HEK293 (cell line): ENCODE results near the gene ARHGAP22.

Experiments
- CTCF ChIA-PET: fragments of 350-600 bp; formaldehyde crosslinking; extraction: SDS; loops from one replicate; lab custom pipeline; 2021; ENCODE audit warnings: antibody characterized with exemption; lab: Yijun Ruan, JAX
- POLR2A ChIA-PET: fragments of 300-600 bp; formaldehyde crosslinking; extraction: SDS; loops from one replicate; lab custom pipeline; 2020; ENCODE audit warnings: antibody characterized with exemption, inconsistent platforms; lab: Yijun Ruan, JAX
- H3K27ac ChIP-seq: fragments of 200-500 bp; sonication (Bioruptor generic); 2 replicates; pipeline ENCODE4 v1.5.1; 2014; ENCODE audit warnings: low read depth, low read length, control low read depth, inconsistent platforms; ENCODE audit errors: extremely low read depth
- H3K36me3 ChIP-seq, 2 experiments: fragments of 200-500 bp in 1 of 2; sonication (Bioruptor generic) in 1 of 2; 1 replicate in 1 of 2; 2 replicates in 1 of 2; pipeline ENCODE4 v1.5.1; 2014 to 2017; ENCODE audit warnings: inconsistent platforms in 2 of 2, low read length in 2 of 2; ENCODE audit not compliant: control insufficient read depth in 2 of 2, insufficient read depth in 1 of 2
- H3K4me1 ChIP-seq: fragments of 200-500 bp; sonication (Bioruptor generic); 2 replicates; pipeline ENCODE4 v1.5.1; 2014; ENCODE audit warnings: mild to moderate bottlenecking, low read length, inconsistent platforms; ENCODE audit not compliant: control insufficient read depth, insufficient read depth
- H3K4me3 ChIP-seq: 2 replicates; pipeline ENCODE4 v1.5.1; 2011; ENCODE audit warnings: low read depth, mild to moderate bottlenecking, control low read depth, low read length, moderate library complexity
- H3K9me3 ChIP-seq: fragments of 200-500 bp; sonication (Bioruptor generic); 2 replicates; pipeline ENCODE4 v1.5.1; 2014; ENCODE audit warnings: low read depth, low read length, inconsistent platforms; ENCODE audit not compliant: control insufficient read depth, insufficient read depth
- PRDM1 ChIP-seq: fragments of 450-650 bp; formaldehyde crosslinking; IDR thresholded peaks from 2 replicates; pipeline ENCODE4; 2016; ENCODE audit warnings: missing biosample characterization, missing genetic modification characterization
- SALL2 ChIP-seq: fragments of 450-650 bp; formaldehyde crosslinking; IDR thresholded peaks from 2 replicates; pipeline ENCODE4 v1.5.0; 2017; ENCODE audit warnings: missing biosample characterization, mild to moderate bottlenecking, missing genetic modification characterization, borderline replicate concordance
- WT1 ChIP-seq: fragments of 450-650 bp; formaldehyde crosslinking; IDR thresholded peaks from 2 replicates; pipeline ENCODE4 v1.5.1; 2016; ENCODE audit warnings: missing biosample characterization, missing genetic modification characterization
- YY1 ChIP-seq: fragments of 450-650 bp; formaldehyde crosslinking; IDR thresholded peaks from 2 replicates; pipeline ENCODE4 v1.5.1; 2018; ENCODE audit warnings: missing biosample characterization, missing genetic modification characterization
- YY2 ChIP-seq: fragments of 450-650 bp; formaldehyde crosslinking; IDR thresholded peaks from 2 replicates; pipeline ENCODE4 v1.5.1; 2016; ENCODE audit warnings: missing biosample characterization, missing genetic modification characterization
- ZBTB20 ChIP-seq: fragments of 450-650 bp; formaldehyde crosslinking; IDR thresholded peaks from 2 replicates; pipeline ENCODE4 v1.5.1; 2016; ENCODE audit warnings: missing biosample characterization, missing genetic modification characterization
- ZEB2 ChIP-seq: fragments of 450-650 bp; formaldehyde crosslinking; IDR thresholded peaks from 2 replicates; pipeline ENCODE4 v1.5.1; 2016; ENCODE audit warnings: missing biosample characterization, missing genetic modification characterization
- ZFP41 ChIP-seq: fragments of 450-650 bp; formaldehyde crosslinking; IDR thresholded peaks from 2 replicates; pipeline ENCODE4 v1.5.1; 2016; ENCODE audit warnings: missing biosample characterization, missing genetic modification characterization, borderline replicate concordance
- ZFP69B ChIP-seq: fragments of 450-650 bp; formaldehyde crosslinking; IDR thresholded peaks from 2 replicates; pipeline ENCODE4 v1.5.1; 2016; ENCODE audit warnings: missing biosample characterization, missing genetic modification characterization
- ZNF16 ChIP-seq: fragments of 450-650 bp; formaldehyde crosslinking; IDR thresholded peaks from 2 replicates; pipeline ENCODE4 v1.5.1; 2016; ENCODE audit warnings: low read depth, missing biosample characterization, missing genetic modification characterization
- ZNF169 ChIP-seq: fragments of 450-650 bp; formaldehyde crosslinking; IDR thresholded peaks from 2 replicates; pipeline ENCODE4 v1.5.1; 2016; ENCODE audit warnings: missing biosample characterization, missing genetic modification characterization
- ZNF211 ChIP-seq: fragments of 450-650 bp; formaldehyde crosslinking; IDR thresholded peaks from 2 replicates; pipeline ENCODE4 v1.5.1; 2016; ENCODE audit warnings: low read depth, missing biosample characterization, missing genetic modification characterization
- ZNF221 ChIP-seq: fragments of 450-650 bp; formaldehyde crosslinking; IDR thresholded peaks from 2 replicates; pipeline ENCODE4 v1.5.1; 2017; ENCODE audit warnings: missing biosample characterization, missing genetic modification characterization, borderline replicate concordance
- ZNF26 ChIP-seq: fragments of 450-650 bp; formaldehyde crosslinking; IDR thresholded peaks from 2 replicates; pipeline ENCODE4 v1.5.1; 2016; ENCODE audit warnings: missing biosample characterization, missing genetic modification characterization
- ZNF473 ChIP-seq: fragments of 450-650 bp; formaldehyde crosslinking; IDR thresholded peaks from 2 replicates; pipeline ENCODE4 v1.5.1; 2017; ENCODE audit warnings: missing biosample characterization, missing genetic modification characterization
- ZNF48 ChIP-seq: fragments of 450-650 bp; formaldehyde crosslinking; IDR thresholded peaks from 2 replicates; pipeline ENCODE4 v1.5.1; 2016; ENCODE audit warnings: missing biosample characterization, missing genetic modification characterization
- ZNF596 ChIP-seq: fragments of 450-650 bp; IDR thresholded peaks from 2 replicates; pipeline ENCODE4 v1.5.0; 2018; ENCODE audit warnings: missing biosample characterization, mild to moderate bottlenecking, missing genetic modification characterization, moderate library complexity
- ZNF629 ChIP-seq: fragments of 450-650 bp; formaldehyde crosslinking; IDR thresholded peaks from 2 replicates; pipeline ENCODE4 v1.5.1; 2017; ENCODE audit warnings: missing biosample characterization, missing genetic modification characterization
- ZNF830 ChIP-seq: fragments of 450-650 bp; IDR thresholded peaks from 2 replicates; pipeline ENCODE4 v1.5.0; 2018; ENCODE audit warnings: missing biosample characterization, missing genetic modification characterization, low read depth, mild to moderate bottlenecking, moderate library complexity
- TF ChIP-seq, protein P1 (sequence below): fragments of 450-650 bp; formaldehyde crosslinking; IDR thresholded peaks from 2 replicates; pipeline ENCODE4 v1.5.1; 2016; ENCODE audit warnings: missing biosample characterization, missing genetic modification characterization
- TF ChIP-seq, protein P2 (sequence below): fragments of 450-650 bp; formaldehyde crosslinking; IDR thresholded peaks from 2 replicates; pipeline ENCODE4 v1.5.1; 2016; ENCODE audit warnings: missing biosample characterization, missing genetic modification characterization
- TF ChIP-seq, protein P3 (sequence below): fragments of 450-650 bp; formaldehyde crosslinking; IDR thresholded peaks from 2 replicates; pipeline ENCODE4 v1.5.1; 2017; ENCODE audit warnings: missing biosample characterization, mild to moderate bottlenecking, missing genetic modification characterization, moderate library complexity

ARHGAP22 gene

GRCh38 chr10:48639632-48640031, 34.8 kb upstream of the ARHGAP22 start:
- CTCF ChIA-PET, result interaction anchor here (0.7 to 1.5 kb wide), 3 partner anchors 16 to 143 kb away, joined by 3 to 4 read pairs (median 3); no protein-coding TSS in a partner anchor

GRCh38 chr10:48638739-48639527, 34.1 kb upstream of the ARHGAP22 start:
- no peak overlapping the region for H3K4me3 ChIP-seq
- ChIA-PET CTCF (interaction anchor here (0.6 to 4.8 kb wide), 2 partner anchors 17 to 763 kb away, joined by 3 to 33 read pairs; no protein-coding TSS in a partner anchor), POLR2A (no interaction called here)
- H3K4me1 ChIP-seq, result no peaks in the 10 kb centered on the region
- no peak overlapping the region for H3K27ac ChIP-seq
- H3K9me3 ChIP-seq, result no peaks in the 10 kb centered on the region
- TF ChIP-seq WT1 (tag by site-specific recombination), result no peak
- TF ChIP-seq ZFP41, result no peak
- no peak for TF ChIP-seq YY2 (tag by site-specific recombination)
- no peak for TF ChIP-seq ZNF211 (tag by site-specific recombination)
- TF ChIP-seq, protein P1, sequence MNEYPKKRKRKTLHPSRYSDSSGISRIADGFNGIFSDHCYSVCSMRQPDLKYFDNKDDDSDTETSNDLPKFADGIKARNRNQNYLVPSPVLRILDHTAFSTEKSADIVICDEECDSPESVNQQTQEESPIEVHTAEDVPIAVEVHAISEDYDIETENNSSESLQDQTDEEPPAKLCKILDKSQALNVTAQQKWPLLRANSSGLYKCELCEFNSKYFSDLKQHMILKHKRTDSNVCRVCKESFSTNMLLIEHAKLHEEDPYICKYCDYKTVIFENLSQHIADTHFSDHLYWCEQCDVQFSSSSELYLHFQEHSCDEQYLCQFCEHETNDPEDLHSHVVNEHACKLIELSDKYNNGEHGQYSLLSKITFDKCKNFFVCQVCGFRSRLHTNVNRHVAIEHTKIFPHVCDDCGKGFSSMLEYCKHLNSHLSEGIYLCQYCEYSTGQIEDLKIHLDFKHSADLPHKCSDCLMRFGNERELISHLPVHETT (tag by site-specific recombination), result no peak
- no peak for TF ChIP-seq ZNF830 (tag by site-specific recombination)
- TF ChIP-seq SALL2, result no peak
- no peak for TF ChIP-seq ZNF26 (tag by site-specific recombination)
- no peak for TF ChIP-seq ZNF473 (tag by site-specific recombination)
- no peak for TF ChIP-seq ZNF596 (tag by site-specific recombination)
- no peak for TF ChIP-seq ZFP69B
- TF ChIP-seq ZNF169, result no peak
- no peak for TF ChIP-seq ZBTB20 (tag by site-specific recombination)
- TF ChIP-seq, protein P2, sequence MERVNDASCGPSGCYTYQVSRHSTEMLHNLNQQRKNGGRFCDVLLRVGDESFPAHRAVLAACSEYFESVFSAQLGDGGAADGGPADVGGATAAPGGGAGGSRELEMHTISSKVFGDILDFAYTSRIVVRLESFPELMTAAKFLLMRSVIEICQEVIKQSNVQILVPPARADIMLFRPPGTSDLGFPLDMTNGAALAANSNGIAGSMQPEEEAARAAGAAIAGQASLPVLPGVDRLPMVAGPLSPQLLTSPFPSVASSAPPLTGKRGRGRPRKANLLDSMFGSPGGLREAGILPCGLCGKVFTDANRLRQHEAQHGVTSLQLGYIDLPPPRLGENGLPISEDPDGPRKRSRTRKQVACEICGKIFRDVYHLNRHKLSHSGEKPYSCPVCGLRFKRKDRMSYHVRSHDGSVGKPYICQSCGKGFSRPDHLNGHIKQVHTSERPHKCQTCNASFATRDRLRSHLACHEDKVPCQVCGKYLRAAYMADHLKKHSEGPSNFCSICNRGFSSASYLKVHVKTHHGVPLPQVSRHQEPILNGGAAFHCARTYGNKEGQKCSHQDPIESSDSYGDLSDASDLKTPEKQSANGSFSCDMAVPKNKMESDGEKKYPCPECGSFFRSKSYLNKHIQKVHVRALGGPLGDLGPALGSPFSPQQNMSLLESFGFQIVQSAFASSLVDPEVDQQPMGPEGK (tag by site-specific recombination), result no peak
- no peak for TF ChIP-seq ZEB2 (tag by site-specific recombination)
- H3K36me3 ChIP-seq, result no peaks in the 10 kb centered on the region

More at GRCh38 chr10:48639632-48640031, 34.8 kb upstream of the ARHGAP22 start:
- no peaks in the 10 kb centered on the region for H3K36me3 ChIP-seq
- POLR2A ChIA-PET, result no interaction called here
- H3K9me3 ChIP-seq, result no peaks in the 10 kb centered on the region
- no peaks in the 10 kb centered on the region for H3K4me1 ChIP-seq
- H3K4me3 ChIP-seq, result no peak overlapping the region
- TF ChIP-seq ZNF48 (tag by site-specific recombination) (no peak), ZNF221 (tag by site-specific recombination) (no peak), ZNF16 (no peak), PRDM1 (tag by site-specific recombination) (no peak), YY1 (tag by site-specific recombination) (no peak), ZNF629 (tag by site-specific recombination) (no peak)
- TF ChIP-seq, protein P3, sequence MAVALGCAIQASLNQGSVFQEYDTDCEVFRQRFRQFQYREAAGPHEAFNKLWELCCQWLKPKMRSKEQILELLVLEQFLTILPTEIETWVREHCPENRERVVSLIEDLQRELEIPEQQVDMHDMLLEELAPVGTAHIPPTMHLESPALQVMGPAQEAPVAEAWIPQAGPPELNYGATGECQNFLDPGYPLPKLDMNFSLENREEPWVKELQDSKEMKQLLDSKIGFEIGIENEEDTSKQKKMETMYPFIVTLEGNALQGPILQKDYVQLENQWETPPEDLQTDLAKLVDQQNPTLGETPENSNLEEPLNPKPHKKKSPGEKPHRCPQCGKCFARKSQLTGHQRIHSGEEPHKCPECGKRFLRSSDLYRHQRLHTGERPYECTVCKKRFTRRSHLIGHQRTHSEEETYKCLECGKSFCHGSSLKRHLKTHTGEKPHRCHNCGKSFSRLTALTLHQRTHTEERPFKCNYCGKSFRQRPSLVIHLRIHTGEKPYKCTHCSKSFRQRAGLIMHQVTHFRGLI, result no peak
- H3K27ac ChIP-seq, result no peak overlapping the region
